SU-DHL-6 (cell line): ENCODE measurements around the gene GIPC2.

Experiments used
- H2AFZ ChIP-seq: fragments of 200-600 bp; sonication (generic); 2 replicates; pipeline ENCODE4 v1.6.1; 2014; ENCODE audit warnings: low read depth, mild to moderate bottlenecking, moderate library complexity, mixed read lengths, antibody characterized with exemption, low read length; ENCODE audit not compliant: severe bottlenecking
- H3F3A ChIP-seq: fragments of 200-600 bp; shearing (Covaris generic); 2 replicates; pipeline ENCODE4 v1.6.0; 2016; ENCODE audit warnings: antibody characterized with exemption, mild to moderate bottlenecking; ENCODE audit not compliant: insufficient read depth
- H3K27ac ChIP-seq: fragments of 200-600 bp; sonication (generic); 2 replicates; pipeline ENCODE4 v1.5.1; 2016; ENCODE audit warnings: low read depth, mild to moderate bottlenecking, low read length, moderate library complexity, mixed read lengths
- H3K27me3 ChIP-seq: fragments of 200-600 bp; sonication (generic), shearing (Covaris generic); 2 replicates; pipeline ENCODE4 v1.6.0; 2014; ENCODE audit warnings: mild to moderate bottlenecking, low read length
- H3K36me3 ChIP-seq: fragments of 200-600 bp; sonication (generic); 2 replicates; pipeline ENCODE4 v1.6.1; 2014; ENCODE audit warnings: mild to moderate bottlenecking, low read length, mixed read lengths
- H3K4me2 ChIP-seq: fragments of 300-600, 200-600 bp; shearing (Covaris generic), sonication (generic); 2 replicates; pipeline ENCODE4 v1.6.0; 2014; ENCODE audit warnings: low read length, low read depth, mild to moderate bottlenecking; ENCODE audit not compliant: poor library complexity, severe bottlenecking
- H3K4me3 ChIP-seq: fragments of 200-600 bp; sonication (generic); 2 replicates; pipeline ENCODE4 v1.5.1; 2014; ENCODE audit warnings: antibody characterized with exemption, low read length, mild to moderate bottlenecking, mixed read lengths; ENCODE audit not compliant: insufficient read depth, poor library complexity, severe bottlenecking
- H3K79me2 ChIP-seq: fragments of 200-600 bp; sonication (generic); 2 replicates; pipeline ENCODE4 v1.6.1; 2014; ENCODE audit warnings: mild to moderate bottlenecking, low read length, moderate library complexity; ENCODE audit not compliant: insufficient read depth
- H3K9ac ChIP-seq: fragments of 200-600 bp; sonication (generic); 2 replicates; pipeline ENCODE4 v1.7.0; 2014; ENCODE audit warnings: mild to moderate bottlenecking, low read length
- H3K9me2 ChIP-seq: fragments of 200-600 bp; sonication (generic); replicated peaks from 2 replicates; pipeline ENCODE4 v1.6.1; 2014; ENCODE audit warnings: low read length; ENCODE audit not compliant: insufficient read depth
- H3K9me3 ChIP-seq: fragments of 200-600 bp; sonication (generic); 2 replicates; pipeline ENCODE4 v1.6.1; 2014; ENCODE audit warnings: low read length, mixed read lengths; ENCODE audit not compliant: insufficient read depth
- H4K20me1 ChIP-seq: fragments of 200-600 bp; sonication (generic); 2 replicates; pipeline ENCODE4 v1.6.1; 2014; ENCODE audit warnings: low read depth, mild to moderate bottlenecking, antibody characterized with exemption, low read length, moderate library complexity, mixed read lengths
- CTCF ChIP-seq: fragments of 200-600 bp; sonication (generic); IDR thresholded peaks from one replicate; pipeline ENCODE4 v1.5.1; 2017; ENCODE audit warnings: antibody characterized with exemption, mild to moderate bottlenecking, low read length, moderate library complexity; ENCODE audit not compliant: insufficient read depth, poor library complexity, severe bottlenecking
- EZH2phosphoT487 ChIP-seq: fragments of 200-600 bp; sonication (generic), shearing (Covaris generic); conservative IDR thresholded peaks from 2 replicates; pipeline ENCODE4 v1.6.1; 2018; ENCODE audit warnings: mild to moderate bottlenecking, antibody characterized with exemption, low read length, moderate library complexity, mixed read lengths

GIPC2 gene

GRCh38 chr1:78052685-78053405, 7.1 kb downstream of the GIPC2 start:
- H3K27ac ChIP-seq, result no peak overlapping the region
- H3K36me3 ChIP-seq, result no peaks in the 10 kb centered on the region
- H3K9me2 ChIP-seq, result no peaks in the 10 kb centered on the region
- no peak overlapping the region for H3K4me3 ChIP-seq
- no peaks in the 10 kb centered on the region for H3K27me3 ChIP-seq
- H3K9ac ChIP-seq, result no peak overlapping the region
- no peak overlapping the region for H3K4me2 ChIP-seq
- no peaks in the 10 kb centered on the region for H4K20me1 ChIP-seq
- no peaks in the 10 kb centered on the region for H3K79me2 ChIP-seq
- no peak overlapping the region for H2AFZ ChIP-seq
- TF ChIP-seq EZH2phosphoT487, result no peak
- TF ChIP-seq CTCF, result no peak
- H3F3A ChIP-seq, result no peaks in the 10 kb centered on the region
- H3K9me3 ChIP-seq, result no peaks in the 10 kb centered on the region

- Histone ChIP-seq H3K9me3 (no peaks in the 10 kb centered on the region), H3K27me3 (no peaks in the 10 kb centered on the region), H2AFZ (no peak overlapping the region), H3K4me3 (no peak overlapping the region), H3K36me3 (no peaks in the 10 kb centered on the region), H3F3A (no peaks in the 10 kb centered on the region), H3K9ac (no peak overlapping the region), H3K9me2 (no peaks in the 10 kb centered on the region), H3K79me2 (no peaks in the 10 kb centered on the region), H3K27ac (no peak overlapping the region), H4K20me1 (no peaks in the 10 kb centered on the region), H3K4me2 (no peak overlapping the region)
- TF ChIP-seq CTCF, result no peak
- no peak for TF ChIP-seq EZH2phosphoT487
These were observed 7.7 kb downstream of the GIPC2 start for GRCh38 chr1:78053498-78053897.

- Histone ChIP-seq H3K9me3 (no peaks in the 10 kb centered on the region), H3K79me2 (no peaks in the 10 kb centered on the region), H3F3A (no peaks in the 10 kb centered on the region), H3K4me3 (no peak overlapping the region), H3K9me2 (no peaks in the 10 kb centered on the region), H2AFZ (peak overlapping the region; percentile 81), H4K20me1 (no peaks in the 10 kb centered on the region), H3K4me2 (no peak overlapping the region), H3K9ac (no peak overlapping the region), H3K36me3 (no peaks in the 10 kb centered on the region), H3K27me3 (no peaks in the 10 kb centered on the region), H3K27ac (no peak overlapping the region)
- TF ChIP-seq EZH2phosphoT487 (no peak), CTCF (no peak)
These were observed 8.8 kb downstream of the GIPC2 start for GRCh38 chr1:78054559-78054958.
